HG02678 (cell line): ENCODE results near the gene RBM43.
A peak's percentile ranks its signal among the peaks of the same experiment; 100 is the strongest.
"Not testable (repeated sequence)": the region's sequence is repeated elsewhere in the genome, so short reads cannot be mapped to it uniquely, and the experiment has no call there.

Experiments
- ATAC-seq: cut with Tn5 transposase; IDR thresholded peaks from one replicate; pipeline ENCODE4 v1.9.1; 2021; ENCODE audit warnings: mild to moderate bottlenecking, moderate library complexity; ENCODE audit not compliant: unreplicated experiment

RBM43 gene

DNA sequence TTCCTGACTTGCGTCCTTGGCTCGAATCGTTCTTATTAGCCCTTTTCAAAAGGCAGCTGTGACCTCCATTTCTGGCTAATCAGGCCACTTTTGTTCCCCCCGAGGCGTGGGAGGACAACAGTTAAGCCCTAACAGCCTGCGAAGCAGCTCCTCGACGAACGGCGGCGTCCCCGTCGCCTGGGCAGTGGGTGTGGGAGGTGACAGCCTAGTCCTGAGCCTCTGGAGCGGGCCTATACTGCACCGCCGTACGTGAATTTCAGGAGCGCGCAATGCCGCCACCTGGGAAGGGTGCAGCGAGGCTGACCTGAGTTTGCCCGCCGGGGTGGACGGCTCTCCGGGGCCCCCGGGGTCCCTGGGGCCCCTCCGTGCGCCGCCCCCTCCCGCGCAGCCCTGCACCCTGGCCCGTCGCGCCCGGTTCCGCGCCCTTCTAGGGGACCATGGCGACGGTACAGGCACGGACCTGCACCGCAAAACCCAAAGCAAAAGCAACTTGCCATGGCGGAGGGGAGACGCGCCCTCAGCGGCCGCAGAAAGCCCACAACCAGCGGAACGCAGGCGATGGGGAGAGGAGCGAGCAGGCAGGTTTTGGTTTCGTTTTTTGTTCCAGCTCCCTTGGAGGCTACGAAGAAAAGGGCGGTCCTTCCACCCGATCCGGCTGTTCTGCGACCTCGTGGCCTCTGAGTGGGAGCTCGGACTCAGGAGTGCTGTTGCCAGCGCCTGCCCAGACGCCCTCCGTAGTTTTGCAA lies at the start of gene RBM43:
Gene RBM43, minus strand, starts transcription at position 633 of the 746 bp plus-strand sequence. Its CDS starts 136 bp downstream, at position 497.
- ATAC-seq = peak; percentile 88

DNA sequence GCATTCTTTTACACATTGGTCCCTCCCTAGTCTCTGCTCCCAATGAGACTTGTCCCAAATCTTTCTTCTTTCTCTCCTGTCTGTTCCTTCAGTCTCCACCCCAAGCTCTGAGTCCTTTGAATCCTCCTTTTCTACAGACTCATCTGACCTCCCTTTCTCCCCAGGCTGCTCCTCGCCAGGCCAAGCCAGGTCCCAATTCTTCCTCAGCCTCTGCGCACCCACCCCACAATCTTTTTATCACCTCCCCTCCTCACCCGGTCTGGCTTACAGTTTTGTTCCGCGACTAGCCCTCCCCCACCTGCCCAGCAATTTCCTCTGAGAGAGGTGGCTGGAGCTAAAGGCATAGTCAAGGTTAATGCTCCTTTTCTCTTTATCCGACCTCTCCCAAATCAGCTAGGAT lies 48.6 kb upstream of the RBM43 start:
- ATAC-seq = not testable (repeated sequence)

DNA sequence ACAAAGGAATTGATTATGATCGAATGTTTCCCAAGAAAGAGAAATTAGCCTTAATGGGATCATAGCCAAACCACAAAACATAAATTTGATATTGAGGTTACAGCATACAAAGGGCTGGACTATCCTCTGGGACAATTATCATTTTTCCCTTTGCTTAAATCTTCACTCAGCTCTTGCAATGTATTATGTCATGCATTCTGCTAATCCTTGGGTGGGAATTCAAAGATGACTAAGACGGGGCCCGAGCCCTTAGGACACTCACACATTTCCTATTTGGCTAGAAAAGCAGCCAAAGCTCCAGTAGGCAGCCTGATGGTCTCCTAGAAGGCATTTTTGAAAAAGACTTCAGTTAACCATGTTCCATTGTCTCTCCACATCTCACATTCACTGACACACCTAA lies 45.0 kb upstream of the RBM43 start:
- ATAC-seq = no peak

DNA sequence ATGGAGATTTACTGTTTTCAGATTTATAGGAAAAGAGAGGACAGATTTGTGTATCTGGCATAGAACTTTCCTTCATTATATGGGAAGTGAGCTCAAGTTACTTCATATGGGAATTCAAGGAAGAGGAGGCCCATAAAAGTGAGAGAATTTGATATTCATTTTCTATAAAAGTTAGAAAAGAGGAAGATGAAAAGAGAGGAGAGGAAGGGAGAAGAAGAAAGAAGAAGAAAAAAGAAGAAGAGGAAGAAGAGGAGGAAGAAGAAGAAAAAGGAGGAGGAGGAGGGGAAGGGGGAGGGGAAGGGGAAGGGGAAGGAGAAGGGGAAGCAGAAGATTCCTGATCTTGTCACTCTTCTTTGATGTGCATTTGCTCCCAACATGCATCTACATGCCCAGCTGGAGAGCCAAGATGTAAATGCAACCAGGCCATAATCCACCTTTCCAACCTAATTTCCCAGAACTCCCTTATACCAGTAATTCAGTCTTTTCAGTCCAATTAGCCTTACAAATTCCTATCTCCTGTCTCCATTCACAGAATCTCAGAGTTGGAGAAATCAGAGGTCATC lies 43.5 kb upstream of the RBM43 start:
- ATAC-seq = no peak

DNA sequence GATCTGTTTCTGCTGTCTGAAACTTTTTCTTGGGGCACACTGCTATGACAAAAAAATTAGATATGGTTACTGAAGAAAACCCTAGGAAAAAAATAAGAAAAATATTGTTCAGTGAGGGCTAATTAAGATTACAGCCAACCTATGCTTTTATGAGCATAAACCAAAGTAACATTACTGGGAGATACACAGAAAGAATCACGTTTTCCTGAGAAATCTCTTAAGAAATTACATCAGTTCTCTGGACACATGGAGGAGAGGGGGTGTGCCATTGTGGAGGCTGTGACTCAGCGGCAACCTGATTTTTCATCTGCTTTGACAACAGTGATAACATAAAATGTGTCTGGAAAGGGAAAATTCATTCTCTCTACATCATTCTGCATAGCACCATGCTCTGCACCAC lies 41.2 kb upstream of the RBM43 start:
- no peak for ATAC-seq

DNA sequence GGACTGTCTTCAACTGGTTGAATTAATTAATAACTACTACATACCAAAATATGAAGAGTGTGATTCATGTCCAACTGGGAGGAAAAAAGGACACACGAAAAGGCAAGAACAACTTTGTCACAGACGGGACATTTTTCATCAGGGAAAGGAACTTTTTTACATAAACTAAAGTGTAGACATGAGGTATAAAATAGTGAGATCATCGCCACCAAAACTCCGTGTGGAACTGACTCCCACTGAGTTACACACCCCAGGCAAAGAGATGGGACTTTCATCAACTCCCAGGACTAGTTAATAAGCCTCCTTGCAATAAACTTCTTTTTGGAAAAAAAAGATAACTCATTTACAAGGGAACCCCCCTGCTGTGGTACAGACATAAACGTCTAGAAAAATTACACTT lies 40.7 kb upstream of the RBM43 start:
- ATAC-seq = no peak

DNA sequence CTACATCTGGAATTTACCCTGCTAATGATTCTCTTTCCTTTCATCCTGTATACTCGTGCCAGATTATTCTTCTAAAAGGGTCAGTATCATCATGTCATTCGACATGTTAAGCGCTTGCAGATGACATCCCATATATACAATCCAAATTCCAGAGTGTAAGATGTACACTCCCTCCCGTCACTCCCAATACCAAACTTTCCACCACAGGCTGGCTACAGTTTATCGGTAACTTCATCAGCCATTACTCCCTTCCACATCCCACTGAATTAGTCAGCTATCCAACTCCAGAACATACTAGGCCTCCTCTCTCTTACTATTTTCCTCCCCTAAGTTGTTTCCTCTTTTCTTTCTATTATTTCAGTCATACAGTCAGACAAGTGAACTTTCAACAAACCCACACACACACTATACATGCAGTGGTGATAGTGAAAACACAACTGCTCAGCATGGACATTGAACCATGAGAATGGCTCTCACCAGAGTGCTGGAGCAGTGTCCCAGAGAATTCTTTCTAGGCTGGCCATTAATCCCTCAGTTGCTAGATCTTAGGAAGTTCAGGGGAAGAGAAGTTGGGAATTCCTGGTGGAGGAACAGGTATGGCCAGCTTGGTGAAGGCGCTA lies 38.4 kb upstream of the RBM43 start:
- ATAC-seq = no peak

DNA sequence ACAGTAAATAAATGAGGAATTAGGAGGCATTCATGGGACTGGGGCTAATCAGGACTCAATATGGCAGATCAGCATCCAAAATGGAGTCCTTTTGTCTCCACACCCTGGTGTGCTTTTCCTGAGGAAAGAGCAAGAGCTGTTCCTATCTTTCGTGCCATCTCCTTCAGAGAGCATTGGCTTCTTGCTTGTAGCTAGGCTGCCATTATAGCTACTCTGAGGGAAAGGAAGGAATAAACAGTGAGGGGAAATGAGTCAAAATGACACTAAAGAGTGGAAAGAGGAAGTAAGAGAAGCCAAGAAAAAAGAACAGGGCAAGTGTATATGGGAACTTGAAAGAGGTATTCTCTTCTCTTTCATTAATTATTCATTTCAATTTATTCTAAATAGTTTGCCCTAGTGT lies 36.2 kb upstream of the RBM43 start:
- ATAC-seq = peak; percentile 97

DNA sequence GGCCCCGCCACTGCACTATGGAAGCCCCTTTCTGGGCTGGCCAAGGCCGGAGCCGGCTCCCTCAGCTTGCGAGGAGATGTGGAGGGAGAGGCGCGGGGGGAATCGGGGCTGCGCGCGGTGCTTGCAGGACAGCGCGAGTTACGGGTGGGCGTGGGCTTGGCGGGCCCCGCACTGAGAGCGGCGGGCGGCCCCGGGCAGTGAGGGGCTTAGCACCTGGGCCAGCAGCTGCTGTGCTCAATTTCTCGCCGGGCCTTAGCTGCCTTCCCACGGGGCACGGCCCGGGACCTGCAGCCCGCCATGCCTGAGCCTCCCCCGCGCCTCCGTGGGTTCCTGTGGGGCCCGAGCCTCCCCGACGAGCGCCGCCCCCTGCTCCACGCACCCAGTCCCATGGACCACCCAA lies 34.3 kb upstream of the RBM43 start:
- ATAC-seq = not testable (repeated sequence)

DNA sequence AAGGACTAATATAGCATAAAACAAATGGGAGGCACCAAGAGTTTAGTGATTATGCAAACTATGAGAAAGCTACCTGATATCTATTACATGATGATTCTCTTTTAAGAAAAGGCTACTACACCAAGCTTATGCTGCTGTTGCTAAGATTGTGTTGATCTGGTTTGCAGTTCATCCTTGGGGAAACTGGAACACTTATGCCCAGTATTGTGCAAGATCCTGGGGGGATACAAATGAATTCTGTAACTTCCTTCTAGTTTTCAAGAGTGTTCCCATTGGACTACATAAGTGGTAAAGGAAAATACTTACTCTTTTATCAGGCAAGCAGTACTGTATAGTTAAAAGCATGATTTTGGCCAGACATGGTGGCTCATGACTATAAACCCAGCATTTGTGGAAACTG lies 30.9 kb upstream of the RBM43 start:
- ATAC-seq = no peak

DNA sequence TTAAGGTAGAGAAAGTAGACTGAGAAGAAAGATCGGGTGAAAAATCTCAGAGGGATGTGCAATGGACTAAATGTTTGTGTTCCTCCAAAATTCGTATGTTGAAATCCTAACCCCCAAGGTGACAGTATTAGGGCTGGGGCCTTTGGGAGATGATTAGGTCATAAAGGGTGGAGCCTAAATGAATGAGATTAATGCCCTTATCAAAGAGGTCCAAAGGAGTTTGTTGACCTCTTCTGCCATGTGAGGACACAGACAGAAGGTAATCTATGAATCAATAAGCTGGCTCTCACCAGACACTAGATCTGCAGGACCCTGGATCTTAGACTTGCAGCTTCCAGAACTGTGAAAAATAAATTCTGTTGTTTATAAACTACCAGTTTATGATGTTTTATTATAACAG lies 30.5 kb upstream of the RBM43 start:
- no peak for ATAC-seq

DNA sequence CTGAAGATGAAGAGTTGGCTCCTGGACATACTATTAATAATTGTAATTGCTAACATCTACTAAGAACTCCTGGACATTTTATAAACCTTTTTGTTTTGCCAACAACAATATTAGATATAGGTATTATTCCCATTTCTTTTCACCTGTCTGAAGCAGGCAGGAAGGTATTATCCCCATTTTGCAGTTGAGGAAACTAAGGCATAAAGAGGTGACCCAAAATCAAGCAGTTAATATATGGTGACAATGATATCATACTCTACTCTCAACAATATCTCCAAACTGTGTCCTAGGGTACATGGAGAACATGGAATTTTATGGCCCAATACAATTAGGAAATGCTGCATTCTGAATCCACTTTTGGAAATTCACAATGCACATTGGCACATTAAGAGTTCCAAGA lies 29.6 kb upstream of the RBM43 start:
- no peak for ATAC-seq

DNA sequence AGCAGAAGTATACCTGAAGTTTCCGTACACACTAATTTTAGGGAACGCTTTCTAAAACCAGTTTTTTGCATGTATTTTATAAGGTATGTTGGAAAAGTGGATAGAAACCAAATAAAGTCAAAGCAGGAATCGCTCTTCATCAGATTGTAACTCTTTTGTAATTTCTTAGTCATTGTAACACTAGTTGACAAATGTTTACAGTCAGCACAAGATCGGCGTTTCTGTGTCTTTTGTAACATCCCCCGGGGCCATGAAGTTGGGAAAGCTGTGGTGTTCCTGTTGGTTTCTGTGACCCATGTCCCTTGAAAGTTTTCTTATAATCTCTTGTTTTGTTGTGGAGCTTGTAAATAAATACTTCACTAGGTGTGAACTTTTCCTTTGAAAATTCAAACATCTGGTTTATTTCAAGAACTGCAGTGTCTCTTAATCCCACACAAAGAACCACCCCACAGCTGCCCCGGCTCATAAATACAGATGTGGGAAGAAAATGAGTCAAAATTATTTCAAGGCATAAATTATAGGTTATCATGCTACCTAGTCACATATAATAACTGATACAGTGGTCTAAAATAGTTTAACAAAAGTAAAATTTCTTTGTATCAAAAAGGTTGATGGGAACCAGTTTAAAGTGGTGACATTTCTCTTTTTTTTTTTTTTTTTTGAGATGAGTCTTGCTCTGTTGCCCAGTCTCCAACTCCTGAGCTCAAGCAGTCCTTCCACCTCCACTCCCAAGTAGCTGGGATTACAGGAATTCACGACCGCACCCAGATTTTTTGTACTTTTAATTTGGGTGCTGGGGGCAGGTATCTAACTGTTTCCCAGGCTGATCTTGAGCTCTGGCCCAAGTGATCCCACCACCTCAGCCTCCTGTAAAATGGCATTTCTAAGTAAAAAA lies 28.6 kb upstream of the RBM43 start:
- peak; percentile 23 for ATAC-seq

DNA sequence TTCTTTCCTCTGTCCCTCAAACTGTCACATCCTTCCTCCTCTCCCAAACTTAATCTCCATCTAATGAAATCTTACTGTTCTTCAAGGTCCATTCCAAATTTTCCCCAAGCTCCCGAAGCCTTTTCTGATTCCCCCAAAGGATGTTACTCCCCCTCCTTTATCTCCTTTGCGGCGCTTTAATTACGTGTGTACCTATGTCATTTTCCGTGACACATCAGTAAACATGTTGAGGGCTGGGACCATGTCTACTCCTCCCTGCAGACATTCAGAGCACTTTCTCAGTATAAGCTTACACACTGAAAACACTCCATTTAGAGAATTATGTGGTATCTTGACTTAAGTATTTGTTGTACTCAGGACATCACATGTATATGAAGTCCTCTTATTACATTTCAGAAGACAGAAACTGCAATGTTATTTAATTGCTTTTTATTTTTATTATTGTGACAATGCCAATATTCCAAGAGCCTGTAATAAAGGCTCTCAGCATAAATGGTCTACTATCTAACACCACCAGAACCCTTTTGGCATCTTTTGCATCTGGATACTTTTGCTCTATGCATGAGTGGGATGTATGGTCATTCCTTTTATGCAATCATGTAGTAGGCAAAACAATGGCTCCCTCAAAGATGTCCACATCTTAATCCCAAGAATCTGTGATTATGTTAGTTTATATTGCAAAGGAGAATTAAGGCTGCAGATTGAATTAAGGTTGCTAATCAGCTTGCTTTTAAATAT lies 26.0 kb upstream of the RBM43 start:
- no peak for ATAC-seq

DNA sequence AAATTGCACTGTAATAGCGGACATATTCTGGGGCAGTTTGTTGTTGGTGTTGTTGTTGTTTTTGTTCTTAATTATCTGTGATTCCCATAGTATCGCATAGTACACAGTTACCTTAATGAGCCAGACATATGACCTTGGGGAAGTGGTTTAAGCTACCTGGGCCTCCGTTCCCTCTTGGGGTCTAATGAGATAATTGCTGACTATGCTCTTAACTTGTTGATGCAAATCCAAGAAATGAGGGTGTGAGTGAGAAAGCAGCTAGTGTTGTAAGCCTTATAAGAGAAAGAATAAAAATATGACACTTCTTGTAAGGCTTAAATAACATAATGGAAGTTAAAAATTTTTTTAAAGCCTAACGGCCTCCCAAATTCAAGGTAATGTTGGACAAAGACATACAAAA lies 20.7 kb upstream of the RBM43 start:
- no peak for ATAC-seq

DNA sequence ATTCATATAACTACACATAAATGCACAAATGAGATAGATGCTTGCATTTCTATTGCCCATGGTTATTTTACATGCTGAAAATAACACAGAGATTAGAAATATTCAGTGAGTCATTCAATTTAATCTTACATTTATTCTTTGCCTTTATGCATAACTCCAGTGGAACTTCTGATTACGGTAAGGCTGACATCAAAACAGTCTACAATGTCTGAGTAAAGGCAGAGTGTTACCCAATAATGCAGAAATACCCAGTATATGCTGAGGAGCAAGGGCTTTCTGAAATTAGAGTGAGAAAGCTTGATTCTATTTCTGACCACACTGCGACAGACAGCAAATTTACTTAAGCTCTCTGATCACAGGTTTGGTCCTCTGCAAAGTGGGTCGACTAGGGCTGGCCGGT lies 18.6 kb upstream of the RBM43 start:
- ATAC-seq = no peak

DNA sequence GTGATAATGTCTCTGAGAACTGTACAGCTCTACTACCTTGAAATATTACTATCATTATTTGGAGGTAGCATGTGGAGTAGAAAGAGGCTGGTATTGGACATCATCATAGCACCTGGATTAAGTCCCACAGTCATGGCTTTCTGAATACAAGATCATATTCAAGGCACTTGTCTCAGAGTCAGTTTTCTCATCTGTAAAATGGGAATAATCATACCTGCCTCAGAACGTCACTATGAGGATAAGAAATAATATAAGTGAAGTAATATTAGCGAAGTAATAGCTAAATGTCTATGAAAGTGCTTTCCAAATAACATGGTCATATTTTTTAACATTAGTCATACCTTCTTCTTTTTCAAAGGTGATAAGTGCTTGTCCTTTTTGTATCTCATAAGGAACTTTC lies 16.8 kb upstream of the RBM43 start:
- no peak for ATAC-seq

DNA sequence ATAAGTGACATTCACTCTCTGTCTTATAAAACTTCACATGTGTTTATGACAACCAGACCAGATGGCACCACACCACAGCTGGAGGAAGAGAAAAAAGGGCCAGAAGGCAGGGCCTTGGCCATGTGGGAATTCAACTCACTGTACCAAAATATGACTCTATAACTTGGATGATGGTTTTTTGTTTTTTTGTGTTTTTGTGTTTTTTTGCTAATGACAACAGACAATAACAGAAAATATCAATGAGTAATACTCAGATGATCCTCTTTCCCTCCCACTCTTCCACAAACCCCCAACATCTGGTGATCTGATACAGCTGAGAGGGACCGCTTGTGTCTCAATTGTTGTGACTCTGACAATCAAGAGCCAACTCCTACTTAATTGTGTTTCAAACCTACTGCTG lies 15.4 kb upstream of the RBM43 start:
- no peak for ATAC-seq

DNA sequence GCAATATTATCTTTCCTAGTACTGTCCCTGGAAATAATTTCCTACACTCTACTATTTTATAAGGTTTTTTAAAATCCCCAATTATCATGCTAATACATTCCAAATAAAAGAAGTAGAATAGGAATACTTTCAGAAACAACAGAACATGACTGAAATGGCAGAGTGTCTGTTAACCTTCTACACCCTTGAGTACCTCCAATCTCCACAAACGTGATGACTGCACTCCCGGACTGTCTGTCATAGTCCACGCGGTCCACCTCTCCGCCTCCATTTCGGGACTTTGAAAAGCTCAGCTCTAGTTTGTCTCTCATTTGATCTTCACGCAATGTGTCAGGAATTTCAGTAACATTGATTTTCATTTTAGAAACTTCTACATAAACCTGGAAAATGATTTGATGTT lies 13.6 kb upstream of the RBM43 start:
- ATAC-seq = no peak

DNA sequence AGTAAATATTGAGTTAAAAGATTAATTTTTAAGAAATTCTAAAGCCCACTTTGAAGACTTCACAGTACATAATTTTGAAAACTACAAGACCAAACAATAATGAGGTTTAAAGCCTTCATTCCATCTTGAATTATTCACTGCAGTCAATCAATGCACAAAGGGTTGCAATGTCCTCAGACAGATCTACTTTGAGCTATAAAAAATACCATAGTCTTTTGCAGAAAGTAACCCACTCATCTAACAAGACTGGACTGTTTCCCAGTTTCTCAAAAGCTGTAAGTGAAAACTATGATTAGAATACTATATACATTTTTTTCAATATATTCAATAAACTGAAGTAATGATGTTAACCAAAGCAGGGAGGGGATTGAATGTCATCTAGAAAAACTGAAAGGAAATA lies 10.2 kb upstream of the RBM43 start:
- no peak for ATAC-seq
